ENCODE results near the gene KCNMA1.

GRCh38 chr10:77631241-77631640 lies 6.4 kb downstream of the KCNMA1 start:
- TF ChIP-seq, protein P1, sequence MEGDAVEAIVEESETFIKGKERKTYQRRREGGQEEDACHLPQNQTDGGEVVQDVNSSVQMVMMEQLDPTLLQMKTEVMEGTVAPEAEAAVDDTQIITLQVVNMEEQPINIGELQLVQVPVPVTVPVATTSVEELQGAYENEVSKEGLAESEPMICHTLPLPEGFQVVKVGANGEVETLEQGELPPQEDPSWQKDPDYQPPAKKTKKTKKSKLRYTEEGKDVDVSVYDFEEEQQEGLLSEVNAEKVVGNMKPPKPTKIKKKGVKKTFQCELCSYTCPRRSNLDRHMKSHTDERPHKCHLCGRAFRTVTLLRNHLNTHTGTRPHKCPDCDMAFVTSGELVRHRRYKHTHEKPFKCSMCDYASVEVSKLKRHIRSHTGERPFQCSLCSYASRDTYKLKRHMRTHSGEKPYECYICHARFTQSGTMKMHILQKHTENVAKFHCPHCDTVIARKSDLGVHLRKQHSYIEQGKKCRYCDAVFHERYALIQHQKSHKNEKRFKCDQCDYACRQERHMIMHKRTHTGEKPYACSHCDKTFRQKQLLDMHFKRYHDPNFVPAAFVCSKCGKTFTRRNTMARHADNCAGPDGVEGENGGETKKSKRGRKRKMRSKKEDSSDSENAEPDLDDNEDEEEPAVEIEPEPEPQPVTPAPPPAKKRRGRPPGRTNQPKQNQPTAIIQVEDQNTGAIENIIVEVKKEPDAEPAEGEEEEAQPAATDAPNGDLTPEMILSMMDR (IDR thresholded peaks at IDR 0.05 in 4 of 5, conservative IDR thresholded peaks at IDR 0.05 in 1 of 5), result no peak
- TF ChIP-seq POLR2A (IDR thresholded peaks at IDR 0.05), result no peak
